Measurements from ENCODE around the gene DNAL1.

The DNAL1 gene

GRCh38 chr14:73719791-73720190 is 75.0 kb downstream of the DNAL1 start:
- H4K20me1 ChIP-seq (ENCODE audit: insufficient read depth, low read length): no peaks in the 10 kb centered on the region
- no peaks in the 10 kb centered on the region for H3K79me2 ChIP-seq (ENCODE audit: insufficient read depth, low read length)
- no peak overlapping the region for H3K27ac ChIP-seq (ENCODE audit: low read depth, low read length, poor library complexity, severe bottlenecking)
- peaks cover 1% of the 10 kb centered on the region for H3K4me1 ChIP-seq (ENCODE audit: insufficient read depth, low read length, severe bottlenecking)
- H2AFZ ChIP-seq (ENCODE audit: low read length): no peak overlapping the region
- no peaks in the 10 kb centered on the region for H3K9me3 ChIP-seq (ENCODE audit: low read length)
- no peaks in the 10 kb centered on the region for H3K9me2 ChIP-seq (ENCODE audit: low read depth, low read length)
- peaks cover 13% of the 10 kb centered on the region for H3F3A ChIP-seq (ENCODE audit: insufficient read depth, low read length)
- H3K9ac ChIP-seq (ENCODE audit: low read length): no peak overlapping the region
- peaks cover 87% of the 10 kb centered on the region for H3K36me3 ChIP-seq (ENCODE audit: insufficient read depth, low read length)
- no peaks in the 10 kb centered on the region for H3K27me3 ChIP-seq (ENCODE audit: insufficient read depth, low read length)
- no peak overlapping the region for H3K4me3 ChIP-seq (ENCODE audit: low read depth, low read length, poor library complexity, severe bottlenecking)
- TF ChIP-seq CTCF (IDR thresholded peaks at IDR 0.05; ENCODE audit: low read length): no peak
- no peak for TF ChIP-seq EZH2 (IDR thresholded peaks at IDR 0.05; ENCODE audit: borderline replicate concordance, low read length)
- no peak overlapping the region for H3K4me2 ChIP-seq (ENCODE audit: low read length)

GRCh38 chr14:73720636-73721035 is 75.8 kb downstream of the DNAL1 start:
- Histone ChIP-seq H3K9me3 (ENCODE audit: low read length) (no peaks in the 10 kb centered on the region), H3K79me2 (ENCODE audit: insufficient read depth, low read length) (no peaks in the 10 kb centered on the region), H3K9me2 (ENCODE audit: low read depth, low read length) (no peaks in the 10 kb centered on the region), H3K27ac (ENCODE audit: low read depth, low read length, poor library complexity, severe bottlenecking) (no peak overlapping the region), H3K4me2 (ENCODE audit: low read length) (no peak overlapping the region), H3K36me3 (ENCODE audit: insufficient read depth, low read length) (peaks cover 92% of the 10 kb centered on the region), H3K9ac (ENCODE audit: low read length) (no peak overlapping the region), H4K20me1 (ENCODE audit: insufficient read depth, low read length) (no peaks in the 10 kb centered on the region), H3K4me1 (ENCODE audit: insufficient read depth, low read length, severe bottlenecking) (no peaks in the 10 kb centered on the region), H3K4me3 (ENCODE audit: low read depth, low read length, poor library complexity, severe bottlenecking) (no peak overlapping the region), H3K27me3 (ENCODE audit: insufficient read depth, low read length) (no peaks in the 10 kb centered on the region), H3F3A (ENCODE audit: insufficient read depth, low read length) (peaks cover 4% of the 10 kb centered on the region), H2AFZ (ENCODE audit: low read length) (no peak overlapping the region)
- no peak for TF ChIP-seq CTCF (IDR thresholded peaks at IDR 0.05; ENCODE audit: low read length)
- no peak for TF ChIP-seq EZH2 (IDR thresholded peaks at IDR 0.05; ENCODE audit: borderline replicate concordance, low read length)

GRCh38 chr14:73721101-73721821 is 76.5 kb downstream of the DNAL1 start:
- H3K4me2 ChIP-seq (ENCODE audit: low read length): no peak overlapping the region
- H3K27me3 ChIP-seq (ENCODE audit: insufficient read depth, low read length): no peaks in the 10 kb centered on the region
- H3K4me1 ChIP-seq (ENCODE audit: insufficient read depth, low read length, severe bottlenecking): no peaks in the 10 kb centered on the region
- 0 out of 2 replicates have a peak, but pooled peaks cover 2% of the 10 kb centered on the region for H3F3A ChIP-seq (ENCODE audit: insufficient read depth, low read length)
- H3K9me2 ChIP-seq (ENCODE audit: low read depth, low read length): no peaks in the 10 kb centered on the region
- H3K36me3 ChIP-seq (ENCODE audit: insufficient read depth, low read length): peaks cover 92% of the 10 kb centered on the region
- H3K27ac ChIP-seq (ENCODE audit: low read depth, low read length, poor library complexity, severe bottlenecking): no peak overlapping the region
- H3K9me3 ChIP-seq (ENCODE audit: low read length): no peaks in the 10 kb centered on the region
- no peak overlapping the region for H2AFZ ChIP-seq (ENCODE audit: low read length)
- TF ChIP-seq CTCF (IDR thresholded peaks at IDR 0.05; ENCODE audit: low read length) (no peak), EZH2 (IDR thresholded peaks at IDR 0.05; ENCODE audit: borderline replicate concordance, low read length) (no peak)
- no peaks in the 10 kb centered on the region for H3K79me2 ChIP-seq (ENCODE audit: insufficient read depth, low read length)
- no peak overlapping the region for H3K4me3 ChIP-seq (ENCODE audit: low read depth, low read length, poor library complexity, severe bottlenecking)
- no peaks in the 10 kb centered on the region for H4K20me1 ChIP-seq (ENCODE audit: insufficient read depth, low read length)
- no peak overlapping the region for H3K9ac ChIP-seq (ENCODE audit: low read length)
